ENCODE measurements around the gene GLB1L2. TPM values are rescaled to one million over a fixed set of nuclear protein-coding genes. Genes with fewer than 3 reads are reported as not detected.

Gene GLB1L2
- total RNA-seq, 3 donors from 2014 or later: 21.5 to 27.9 (median 26.9) TPM

GRCh38 chr11:134399293-134399654, 67.5 kb downstream of the GLB1L2 start:
- Histone ChIP-seq H3K36me3 (ENCODE audit: low read depth) (no peaks in the 10 kb centered on the region), H3K4me1 (ENCODE audit: low read depth) (no peaks in the 10 kb centered on the region), H3K4me3 (no peak overlapping the region), H3K9me3 (no peaks in the 10 kb centered on the region)
- ATAC-seq: no peak
- TF ChIP-seq CTCF (IDR thresholded peaks at IDR 0.05): no peak
- intact Hi-C loops (cut with DNase I, micrococcal nuclease): no loop called here
- no peak for DNase-seq

GRCh38 chr11:134399996-134400395, 68.2 kb downstream of the GLB1L2 start:
- no peak for DNase-seq
- no peaks in the 10 kb centered on the region for H3K9me3 ChIP-seq
- no peaks in the 10 kb centered on the region for H3K36me3 ChIP-seq (ENCODE audit: low read depth)
- H3K4me3 ChIP-seq: no peak overlapping the region
- ATAC-seq: no peak
- no peak for TF ChIP-seq CTCF (IDR thresholded peaks at IDR 0.05)
- intact Hi-C loops (cut with DNase I, micrococcal nuclease): no loop called here
- no peaks in the 10 kb centered on the region for H3K4me1 ChIP-seq (ENCODE audit: low read depth)

DNA sequence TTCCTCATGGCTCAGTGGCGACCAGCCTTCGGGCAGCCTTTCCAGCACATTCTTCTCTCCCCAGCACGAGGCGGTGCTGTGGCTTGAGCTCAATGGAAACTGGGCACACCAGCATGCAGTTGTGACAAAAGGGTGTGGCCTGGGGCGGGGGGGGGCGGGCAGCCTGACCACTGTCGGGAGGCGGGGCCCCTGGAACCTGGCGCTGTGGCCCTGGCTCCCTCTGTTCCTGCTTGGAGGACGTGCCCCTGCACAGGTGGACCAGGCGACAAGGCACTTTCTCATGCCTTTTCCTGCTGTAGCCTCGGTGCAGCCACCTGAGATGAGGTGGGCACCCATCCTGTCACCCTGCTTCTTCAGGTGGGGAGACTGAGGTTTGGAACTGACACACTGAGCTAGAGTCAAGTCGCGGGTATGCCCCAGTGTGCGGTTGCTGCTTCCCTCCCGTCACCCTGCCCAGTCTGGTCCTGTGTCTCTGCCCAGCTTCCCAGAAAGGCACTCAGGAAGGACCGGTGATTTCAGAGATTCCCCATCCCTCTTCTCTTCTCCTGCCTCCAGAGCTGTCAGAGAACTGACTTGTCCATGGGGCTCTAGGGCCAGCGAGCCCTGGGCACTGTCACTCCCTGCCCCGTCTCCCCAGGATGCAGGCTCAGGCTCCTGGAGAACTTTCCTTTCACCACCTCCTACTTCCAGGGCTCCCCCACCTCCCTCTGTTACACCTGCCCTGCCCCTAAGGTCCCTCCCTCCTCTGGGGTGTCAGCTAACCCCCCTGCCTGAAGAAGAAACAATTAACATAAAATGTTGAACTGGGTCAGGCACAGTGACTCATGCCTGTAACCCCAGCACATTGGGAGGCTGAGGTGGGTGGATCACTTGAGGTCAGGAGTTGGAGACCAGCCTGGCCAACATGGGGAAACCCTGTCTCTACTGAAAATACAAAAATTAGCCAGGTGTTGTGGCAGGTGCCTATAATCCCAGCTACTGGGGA, 70.3 kb downstream of the GLB1L2 start:
- no peaks in the 10 kb centered on the region for H3K9me3 ChIP-seq
- TF ChIP-seq CTCF (IDR thresholded peaks at IDR 0.05): no peak
- no peak for DNase-seq
- intact Hi-C loops (cut with DNase I, micrococcal nuclease): no loop called here
- H3K4me1 ChIP-seq (ENCODE audit: low read depth): no peaks in the 10 kb centered on the region
- no peaks in the 10 kb centered on the region for H3K36me3 ChIP-seq (ENCODE audit: low read depth)
- H3K4me3 ChIP-seq: no peak overlapping the region
- ATAC-seq: no peak

GRCh38 chr11:134402910-134403309, 71.1 kb downstream of the GLB1L2 start:
- Histone ChIP-seq H3K4me3 (no peak overlapping the region), H3K36me3 (ENCODE audit: low read depth) (no peaks in the 10 kb centered on the region), H3K9me3 (no peaks in the 10 kb centered on the region), H3K4me1 (ENCODE audit: low read depth) (no peaks in the 10 kb centered on the region)
- no peak for ATAC-seq
- DNase-seq: no peak
- TF ChIP-seq CTCF (IDR thresholded peaks at IDR 0.05): no peak
- intact Hi-C loops (cut with DNase I, micrococcal nuclease): no loop called here

DNA sequence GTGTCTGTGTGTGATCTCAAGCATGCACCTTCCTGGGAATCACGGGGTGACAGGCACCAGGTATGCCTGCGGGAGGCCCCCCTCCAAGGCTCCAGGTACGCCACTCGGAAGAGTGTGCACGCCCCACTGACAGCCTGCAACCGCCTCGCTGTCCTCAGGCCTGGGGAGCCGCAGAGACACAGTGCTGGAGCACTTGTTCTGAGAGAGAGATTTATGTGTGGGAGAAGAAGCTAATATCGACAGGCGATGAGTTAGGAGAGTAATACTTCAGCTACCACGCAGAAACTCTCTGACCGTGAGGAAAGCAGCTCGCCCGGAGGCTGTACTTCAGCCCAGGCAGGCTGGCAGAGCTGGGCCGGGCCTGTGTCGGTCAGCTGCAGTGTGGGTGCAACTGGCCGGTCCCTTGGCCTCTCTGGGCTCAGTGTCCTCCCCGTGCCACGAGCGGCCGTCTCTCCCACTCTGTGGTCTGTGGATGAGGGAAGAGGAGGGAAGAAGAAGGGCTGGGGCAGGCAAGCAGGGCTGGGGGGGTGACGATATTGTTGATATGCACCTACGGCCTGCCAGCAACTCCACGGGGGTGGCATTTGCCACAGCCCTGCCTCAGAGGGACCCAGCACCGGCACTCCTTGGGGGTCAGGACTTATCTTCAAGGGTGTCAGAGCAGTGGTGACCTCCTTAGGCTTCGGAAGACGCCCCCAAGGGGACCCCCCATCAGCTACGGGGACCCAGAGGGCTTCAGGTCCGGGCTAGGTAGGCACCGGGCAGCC, 73.0 kb downstream of the GLB1L2 start:
- intact Hi-C loops (cut with DNase I, micrococcal nuclease): no loop called here

More for the DNA sequence above, 73.0 kb downstream of the GLB1L2 start:
- H3K9me3 ChIP-seq: no peaks in the 10 kb centered on the region
- DNase-seq: no peak
- no peak overlapping the region for H3K4me3 ChIP-seq
- no peaks in the 10 kb centered on the region for H3K36me3 ChIP-seq (ENCODE audit: low read depth)
- no peak for ATAC-seq
- H3K4me1 ChIP-seq (ENCODE audit: low read depth): no peaks in the 10 kb centered on the region
- TF ChIP-seq CTCF (IDR thresholded peaks at IDR 0.05): no peak
